Activated T-cell treated with anti-CD3 and anti-CD28 coated beads, Interleukin-2, amount 50 U/mL, for 1 hour (primary cell): ENCODE measurements around the gene ABHD17A.

Experiments
- DNase-seq: peaks from one replicate; pipeline ENCODE4 v3.0.0-alpha.2; 2020

ABHD17A gene

GRCh38 chr19:1851654-1852580, 33.4 kb downstream of the ABHD17A start:
- peak; percentile 71 for DNase-seq

DNA sequence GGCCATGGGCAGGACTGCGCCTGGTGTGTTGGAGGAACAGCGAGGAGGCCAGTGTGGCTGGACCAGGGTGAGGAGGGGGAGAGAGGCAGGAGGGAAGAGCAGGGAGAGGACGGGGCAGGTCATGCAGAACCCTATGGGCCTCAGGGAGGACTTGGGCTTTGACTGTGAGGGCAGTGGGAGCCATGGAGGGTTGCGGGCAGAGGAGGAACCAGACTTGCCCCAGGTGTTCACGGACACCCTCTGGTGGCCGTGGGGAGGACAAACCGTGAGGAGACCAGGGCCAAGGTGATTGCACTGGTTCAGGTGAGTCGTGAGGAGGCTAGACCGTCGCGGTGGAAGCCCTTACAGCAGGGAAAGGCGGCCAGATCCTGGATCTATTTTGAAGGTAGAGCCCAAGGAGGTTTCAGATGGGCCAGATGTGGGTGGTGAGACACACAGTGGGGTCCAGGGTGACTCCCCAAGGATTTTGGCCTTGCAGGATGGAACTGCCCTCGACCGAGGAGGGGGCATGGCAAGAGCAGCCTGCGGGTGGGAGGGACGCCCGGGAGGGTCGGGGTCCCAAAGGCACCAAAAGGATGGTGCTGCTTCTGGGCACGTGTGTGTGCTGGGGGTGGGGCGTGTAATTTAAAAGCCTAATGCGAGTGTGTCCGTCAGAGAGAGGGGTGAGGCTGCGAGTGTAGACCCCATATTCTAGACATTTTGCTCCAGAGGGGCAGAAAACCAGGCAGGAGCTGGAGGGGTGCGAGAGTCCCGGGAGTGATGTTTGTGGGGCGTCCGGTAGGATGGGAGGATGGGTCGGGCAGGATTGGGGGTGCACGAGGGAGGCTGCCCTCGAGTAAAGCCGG, 34.3 kb downstream of the ABHD17A start:
- peak; percentile 34 for DNase-seq

DNA sequence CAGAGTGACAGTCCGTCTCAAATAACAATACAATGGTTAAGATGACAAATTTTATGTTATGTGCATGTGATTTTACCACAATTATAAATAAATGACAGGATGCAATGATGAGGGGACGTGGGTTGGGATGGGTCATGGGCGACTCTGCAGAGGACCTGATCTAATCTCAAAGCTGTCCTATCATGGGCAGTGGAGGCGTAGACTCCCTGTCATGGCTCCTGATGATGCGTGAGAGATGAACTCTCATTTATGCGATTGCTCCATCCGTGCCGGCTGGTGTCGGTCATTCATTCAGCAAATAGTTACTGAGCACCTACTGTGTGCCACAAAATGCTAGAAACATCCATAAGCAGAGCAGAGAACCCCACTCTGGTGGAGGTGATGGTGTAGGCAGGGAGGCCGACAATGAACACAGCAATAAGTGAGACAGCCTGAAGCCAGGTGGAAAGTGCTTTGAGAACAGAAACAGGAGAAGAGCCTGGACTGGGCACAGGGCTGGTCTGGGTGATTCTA, 35.4 kb downstream of the ABHD17A start:
- no peak for DNase-seq

- no peak for DNase-seq
Observed at GRCh38 chr19:1849132-1849474, 36.2 kb downstream of the ABHD17A start.

DNA sequence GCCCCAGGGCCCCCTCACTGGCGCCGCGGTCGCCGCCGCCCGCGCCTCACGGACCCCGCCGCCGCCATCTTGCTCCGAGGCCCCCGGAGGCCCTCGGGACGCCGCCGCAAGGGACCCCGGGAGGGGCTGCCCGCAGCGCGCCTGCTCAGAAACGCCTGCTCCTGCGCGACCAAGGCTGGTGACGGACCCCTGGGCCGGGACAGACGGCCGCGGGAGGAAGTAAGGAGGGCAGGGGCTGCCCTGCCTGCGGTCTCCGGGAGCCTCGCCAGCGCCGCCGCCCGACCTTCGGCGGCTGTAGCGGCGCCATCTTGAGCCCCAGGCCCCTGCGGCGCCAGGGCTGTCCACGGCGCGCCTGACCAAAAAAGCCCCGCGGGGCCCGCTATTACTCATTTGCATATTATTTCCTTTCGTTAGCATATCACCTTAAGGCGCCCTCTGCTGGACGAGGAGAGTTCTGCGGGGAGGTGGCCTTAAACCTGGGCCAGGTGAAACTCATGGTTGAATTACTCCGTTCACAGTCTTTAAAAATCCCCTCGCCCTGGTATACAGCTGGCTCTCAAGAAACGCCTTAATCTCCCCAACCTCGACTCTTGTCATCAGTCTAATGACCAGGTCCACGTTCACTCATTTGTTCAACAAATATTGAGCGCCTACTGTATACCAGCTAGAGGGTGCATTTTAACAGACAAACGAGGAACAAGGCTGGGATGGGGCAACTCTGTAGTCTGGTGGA, 36.7 kb downstream of the ABHD17A start, which contains the start of gene REXO1:
Gene REXO1, minus strand, starts transcription at position 85 of the 733 bp plus-strand sequence. CDS start 125 bp downstream, outside the sequence.
- peak; percentile 99 for DNase-seq

DNA sequence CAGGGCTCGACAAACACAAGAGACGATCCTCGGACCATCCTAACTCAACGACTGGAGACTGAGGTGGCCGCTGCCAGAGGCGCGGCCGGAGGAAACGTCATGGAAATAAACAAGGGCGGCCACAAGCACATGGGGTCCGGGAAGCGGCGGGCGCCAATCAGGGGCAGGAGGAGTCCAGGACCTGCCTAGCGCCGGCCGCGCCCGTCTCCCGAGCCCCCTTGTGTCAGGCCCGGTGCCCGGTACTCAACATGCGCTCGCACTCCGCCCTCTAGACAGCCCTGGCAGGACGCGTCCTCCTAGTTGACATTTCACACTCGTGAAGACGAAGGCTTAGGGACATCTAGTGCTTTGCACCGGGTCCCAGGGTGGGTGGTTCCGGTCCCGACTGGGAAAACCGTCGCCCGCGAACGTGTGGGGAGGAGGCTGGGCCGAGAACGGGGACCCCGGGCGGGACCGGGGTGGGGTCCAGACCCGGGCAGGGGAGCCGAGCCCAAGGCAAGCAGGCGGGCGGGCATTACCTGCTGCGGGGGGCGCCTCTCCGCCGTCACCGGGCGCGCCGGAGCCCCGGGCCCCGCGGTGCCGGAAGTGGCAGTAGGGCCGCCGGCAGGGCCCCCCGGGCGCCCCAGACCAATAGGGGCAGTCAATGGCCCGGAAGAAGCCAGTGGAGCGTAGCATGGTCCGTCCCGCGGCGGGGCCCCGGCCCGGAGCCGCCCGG, 37.5 kb downstream of the ABHD17A start:
- peak; percentile 35 for DNase-seq

GRCh38 chr19:1847348-1847683, 38.0 kb downstream of the ABHD17A start:
- DNase-seq, result no peak

GRCh38 chr19:1846517-1847204, 38.6 kb downstream of the ABHD17A start:
- no peak for DNase-seq

DNA sequence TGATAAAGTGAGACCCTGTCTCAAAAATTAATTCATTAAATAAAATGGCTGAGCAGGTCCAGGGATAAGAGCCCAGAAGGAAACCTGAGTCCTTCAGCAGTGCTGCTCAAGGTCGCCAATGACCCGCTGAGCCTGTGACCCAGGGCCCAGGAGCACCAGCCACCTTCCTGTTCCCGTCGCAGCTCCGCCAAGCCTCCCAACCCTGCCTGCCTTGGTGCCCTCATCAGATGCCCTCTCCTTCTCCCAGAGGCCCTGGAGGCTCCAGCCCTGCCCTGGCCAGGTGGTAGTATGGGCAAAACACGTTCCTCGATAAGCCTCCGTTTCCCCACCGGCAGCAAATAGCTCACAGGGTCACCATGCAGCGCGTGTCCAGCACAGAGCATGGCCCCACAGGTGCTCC, 39.7 kb downstream of the ABHD17A start:
- DNase-seq, result no peak

GRCh38 chr19:1845125-1845515, 40.2 kb downstream of the ABHD17A start:
- no peak for DNase-seq

- DNase-seq, result no peak
Observed at GRCh38 chr19:1844513-1845124, 40.7 kb downstream of the ABHD17A start.

- no peak for DNase-seq
Observed at GRCh38 chr19:1843646-1844394, 41.5 kb downstream of the ABHD17A start.

DNA sequence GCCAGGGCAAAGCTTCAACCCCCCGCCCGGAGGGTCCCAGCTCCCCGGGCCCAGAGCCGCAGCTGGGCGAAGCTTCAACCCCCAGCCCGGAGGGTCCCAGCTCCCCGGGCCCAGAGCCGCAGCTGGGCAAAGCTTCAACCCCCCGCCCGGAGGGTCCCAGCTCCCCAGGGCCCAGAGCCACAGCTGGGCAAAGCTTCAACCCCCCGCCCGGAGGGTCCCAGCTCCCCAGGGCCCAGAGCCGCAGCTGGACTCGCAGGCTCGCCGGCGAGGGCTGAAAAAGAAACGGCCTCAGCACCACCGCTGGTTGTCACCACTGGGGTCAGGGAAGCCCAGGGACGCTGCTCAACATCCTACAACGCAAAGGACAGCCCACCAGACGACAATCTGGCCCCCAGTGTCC, 42.2 kb downstream of the ABHD17A start:
- no peak for DNase-seq

DNA sequence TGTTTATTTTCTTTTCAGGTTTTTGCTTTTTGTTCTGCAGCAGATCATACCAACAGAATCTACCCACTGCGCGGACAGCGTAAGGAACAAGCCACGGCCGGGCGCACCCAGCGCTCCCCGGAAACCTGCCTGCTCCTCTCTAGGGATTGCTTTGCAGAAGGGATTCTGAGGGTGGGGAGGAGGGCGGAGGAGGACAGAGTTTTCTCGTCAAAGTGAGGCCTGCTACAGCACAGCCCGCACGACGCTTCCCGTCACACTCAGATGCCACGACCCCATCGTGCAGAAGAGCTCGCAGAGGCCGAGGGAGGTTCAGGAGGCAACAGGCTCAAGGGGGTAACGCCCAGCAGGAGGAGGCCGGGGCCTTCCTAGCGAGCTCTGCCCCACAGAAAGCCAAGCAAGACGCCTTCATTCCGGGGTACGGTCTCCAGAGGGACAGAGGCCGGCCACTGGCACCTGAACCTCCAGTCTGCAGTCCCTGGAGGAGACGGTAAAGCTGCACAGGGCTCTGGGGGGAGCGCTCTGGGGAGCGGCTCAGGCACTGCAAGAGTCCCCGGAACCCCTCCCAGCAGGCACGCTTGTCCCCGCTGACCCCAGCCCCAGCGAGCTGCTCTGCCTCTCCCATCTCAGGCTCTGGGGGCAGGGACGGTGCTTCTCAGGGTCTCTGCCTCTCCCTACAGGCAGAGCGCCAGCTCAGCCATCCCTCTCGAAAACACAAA, 43.9 kb downstream of the ABHD17A start:
- no peak for DNase-seq

DNA sequence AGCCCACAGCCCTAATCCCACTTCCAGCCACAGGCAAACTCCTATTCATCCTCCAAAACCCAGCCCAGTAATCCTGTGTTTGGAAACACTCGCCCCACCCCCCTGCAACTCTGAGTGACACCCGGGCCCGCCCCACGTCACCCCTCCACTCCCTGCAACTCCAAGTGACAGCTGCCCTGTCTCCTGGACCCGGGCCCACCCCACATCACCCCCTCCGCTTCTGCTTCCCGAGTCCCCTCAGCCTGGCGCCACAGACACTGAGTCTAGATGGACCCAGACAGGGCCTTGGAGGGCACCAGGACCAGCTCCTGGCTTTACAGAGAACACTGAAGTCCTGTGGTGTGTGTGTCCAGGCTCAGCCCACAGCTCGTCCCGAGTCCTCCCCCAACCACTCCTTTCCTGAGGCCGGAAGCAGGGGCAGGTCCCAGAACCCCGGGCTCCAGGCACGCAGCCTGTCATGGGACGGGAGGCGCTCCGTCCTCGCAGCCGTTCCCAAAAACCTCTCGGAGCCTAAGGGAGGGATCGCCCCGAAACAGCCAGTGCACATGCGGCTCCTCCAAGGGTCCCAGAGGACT, 44.7 kb downstream of the ABHD17A start:
- DNase-seq, result no peak

GRCh38 chr19:1839658-1840540, 45.4 kb downstream of the ABHD17A start:
- no peak for DNase-seq

- DNase-seq, result peak; percentile 73
Observed at GRCh38 chr19:1837625-1838105, 47.6 kb downstream of the ABHD17A start.

DNA sequence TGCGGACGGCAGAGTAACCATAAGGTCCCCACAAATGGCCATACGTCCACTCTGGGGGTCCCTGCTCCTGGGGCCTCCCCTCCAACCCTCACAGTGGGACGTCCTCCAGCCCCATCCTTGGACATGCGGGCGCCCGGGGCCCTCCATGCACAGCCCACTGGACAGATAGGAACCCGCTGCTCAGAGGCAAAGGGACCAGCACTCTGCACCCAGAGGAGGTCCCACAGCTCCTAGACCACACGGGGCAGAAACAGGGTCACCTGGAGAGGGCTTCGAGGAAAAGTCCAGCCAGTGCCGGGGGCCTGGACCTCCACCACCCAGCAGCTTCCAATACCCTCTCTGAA, 48.1 kb downstream of the ABHD17A start:
- no peak for DNase-seq
